Liver (tissue), 9 donors: Measurements from ENCODE around the gene COL11A2. TPM values are rescaled to one million over a fixed set of nuclear protein-coding genes. Genes with fewer than 3 reads are reported as not detected.

ENCODE experiments used
- DNase-seq: peaks from one replicate; pipeline ENCODE4 v3.0.0-alpha.2; 2017; ENCODE audit warnings: low spot score
- H3K27ac ChIP-seq, 2 donors: one replicate each; pipeline ENCODE4 v1.7.0; 2013; ENCODE audit warnings: inconsistent platforms in 2 of 2, low read length in 2 of 2, control low read depth in 1 of 2, low read depth in 1 of 2, mild to moderate bottlenecking in 1 of 2
- H3K27me3 ChIP-seq, 4 donors: one replicate each; pipeline versions ENCODE4 v1.6.1 to v1.7.0; 2013; ENCODE audit warnings: low read length in 3 of 4, inconsistent platforms in 1 of 4, mild to moderate bottlenecking in 1 of 4, moderate library complexity in 1 of 4; ENCODE audit not compliant: control insufficient read depth in 4 of 4, insufficient read depth in 4 of 4
- H3K36me3 ChIP-seq, 4 donors: one replicate each; pipeline versions ENCODE4 v1.6.1 to v1.7.0; 2013; ENCODE audit warnings: low read length in 3 of 4, mild to moderate bottlenecking in 3 of 4, low read depth in 1 of 4, moderate library complexity in 1 of 4; ENCODE audit not compliant: control insufficient read depth in 4 of 4, insufficient read depth in 3 of 4
- H3K4me1 ChIP-seq, 4 donors: one replicate each; pipeline versions ENCODE4 v1.6.1 to v1.7.0; 2013; ENCODE audit warnings: low read length in 3 of 4, mild to moderate bottlenecking in 3 of 4, moderate library complexity in 1 of 4; ENCODE audit not compliant: control insufficient read depth in 4 of 4, insufficient read depth in 4 of 4
- H3K4me3 ChIP-seq, 3 donors: one replicate each; pipeline versions ENCODE4 v1.6.1 to v1.7.0; 2013; ENCODE audit warnings: low read length in 3 of 3, control low read depth in 1 of 3, low read depth in 1 of 3, mild to moderate bottlenecking in 1 of 3
- H3K9ac ChIP-seq, 2 donors: one replicate each; pipeline ENCODE4 v1.7.0; 2013; ENCODE audit warnings: low read length in 2 of 2, mild to moderate bottlenecking in 2 of 2, moderate library complexity in 2 of 2, control low read depth in 1 of 2, low read depth in 1 of 2
- H3K9me3 ChIP-seq, 4 donors: one replicate each; pipeline versions ENCODE4 v1.6.1 to v1.7.0; 2013; ENCODE audit warnings: low read length in 3 of 4; ENCODE audit not compliant: control insufficient read depth in 4 of 4
- EGR1 ChIP-seq, 2 donors: IDR thresholded peaks; 2 replicates each; pipeline ENCODE4 v1.6.1; 2016 to 2018; ENCODE audit warnings: antibody characterized with exemption in 2 of 2, low read depth in 2 of 2
- FOXA1 ChIP-seq: IDR thresholded peaks from 2 replicates; pipeline ENCODE4 v1.6.1; 2016; ENCODE audit warnings: antibody characterized with exemption
- FOXA2 ChIP-seq: IDR thresholded peaks from 2 replicates; pipeline ENCODE4 v1.6.1; 2016; ENCODE audit warnings: antibody characterized with exemption
- GABPA ChIP-seq, 2 donors: IDR thresholded peaks in 1 of 2; conservative IDR thresholded peaks in 1 of 2; 2 replicates each; pipeline ENCODE4 v1.6.1; 2016; ENCODE audit warnings: antibody characterized with exemption in 2 of 2, mild to moderate bottlenecking in 1 of 2, moderate library complexity in 1 of 2
- HNF4A ChIP-seq, 2 donors: conservative IDR thresholded peaks; 2 replicates each; pipeline ENCODE4 v1.6.1; 2016; ENCODE audit warnings: antibody characterized with exemption in 2 of 2, mild to moderate bottlenecking in 2 of 2
- HNF4G ChIP-seq: IDR thresholded peaks from 2 replicates; pipeline ENCODE4 v1.6.1; 2016; ENCODE audit warnings: antibody characterized with exemption
- JUND ChIP-seq, 2 donors: IDR thresholded peaks; 2 replicates each; pipeline ENCODE4 v1.6.1; 2016; ENCODE audit warnings: antibody characterized with exemption in 2 of 2
- NR2F2 ChIP-seq: IDR thresholded peaks from 2 replicates; pipeline ENCODE4 v1.6.1; 2016; ENCODE audit warnings: antibody characterized with exemption
- RAD21 ChIP-seq, 2 donors: IDR thresholded peaks; 2 replicates each; pipeline ENCODE4 v1.6.1; 2016; ENCODE audit warnings: antibody characterized with exemption in 2 of 2, mild to moderate bottlenecking in 2 of 2
- RXRA ChIP-seq, 2 donors: IDR thresholded peaks; 2 replicates each; pipeline ENCODE4 v1.6.1; 2017 to 2018; ENCODE audit warnings: antibody characterized with exemption in 2 of 2, mild to moderate bottlenecking in 1 of 2
- SP1 ChIP-seq: IDR thresholded peaks from 2 replicates; pipeline ENCODE4 v1.6.1; 2018; ENCODE audit warnings: antibody characterized with exemption, mild to moderate bottlenecking
- TAF1 ChIP-seq: conservative IDR thresholded peaks from 2 replicates; pipeline ENCODE4 v1.6.1; 2016; ENCODE audit warnings: antibody characterized with exemption, mild to moderate bottlenecking
- YY1 ChIP-seq: IDR thresholded peaks from 2 replicates; pipeline ENCODE4 v1.6.1; 2016; ENCODE audit warnings: antibody characterized with exemption, mild to moderate bottlenecking
- WGBS: extraction: QIAGEN DNeasy Blood & Tissue Kit; methylation state at CpG from one replicate; pipeline ENCODE4 v1.1.7; 2013; 5-methylcytosine and 5-hydroxymethylcytosine counted together
- polyA plus RNA-seq, 2 donors: library from polyadenylated mRNA; stranded (reverse) in 1 of 2; unstranded in 1 of 2; fragments of 200-250 nt in 1 of 2; fragments of >200 nt in 1 of 2; fragmentation: Nextera tagmentation in 1 of 2; extraction: Ambion mirVana in 1 of 2; gene quantifications; one replicate each; pipeline versions ENCODE4 v1.2.1 to v1.2.3, GENCODE V29; 2013 to 2015
- total RNA-seq, 2 donors: library from RNA; depleted of rRNA; stranded (reverse); fragments of >200 nt; gene quantifications; one replicate each; pipeline ENCODE4 v1.2.3, GENCODE V29; 2014
- TF ChIP-seq, protein P1 (sequence below): IDR thresholded peaks from 2 replicates; pipeline ENCODE4 v1.6.1; 2016; ENCODE audit warnings: antibody characterized with exemption
- TF ChIP-seq, protein P2 (sequence below): fragments of 150-350 bp; IDR thresholded peaks from 2 replicates; pipeline ENCODE4 v1.5.1; 2017; ENCODE audit warnings: improper control_type of control experiment, low read depth, low read length; ENCODE audit not compliant: missing input control
- TF ChIP-seq, protein P3 (sequence below): IDR thresholded peaks from 2 replicates; pipeline ENCODE4 v1.6.1; 2016; ENCODE audit warnings: antibody characterized with exemption
- TF ChIP-seq, protein P4 (sequence below): IDR thresholded peaks from 2 replicates; pipeline ENCODE4 v1.6.1; 2016; ENCODE audit warnings: antibody characterized with exemption, mild to moderate bottlenecking
- TF ChIP-seq, protein P5 (sequence below): IDR thresholded peaks from 2 replicates; pipeline ENCODE4 v1.6.1; 2016; ENCODE audit warnings: antibody characterized with exemption
- donor health status: healthy.
- donor health status: healthy.
- donor health status: healthy.
- donor health status: healthy.
- donor health status: healthy.

Gene COL11A2
- total and polyA plus RNA-seq, 4 donors: 0.15 to 0.59 (median 0.27) TPM

DNA sequence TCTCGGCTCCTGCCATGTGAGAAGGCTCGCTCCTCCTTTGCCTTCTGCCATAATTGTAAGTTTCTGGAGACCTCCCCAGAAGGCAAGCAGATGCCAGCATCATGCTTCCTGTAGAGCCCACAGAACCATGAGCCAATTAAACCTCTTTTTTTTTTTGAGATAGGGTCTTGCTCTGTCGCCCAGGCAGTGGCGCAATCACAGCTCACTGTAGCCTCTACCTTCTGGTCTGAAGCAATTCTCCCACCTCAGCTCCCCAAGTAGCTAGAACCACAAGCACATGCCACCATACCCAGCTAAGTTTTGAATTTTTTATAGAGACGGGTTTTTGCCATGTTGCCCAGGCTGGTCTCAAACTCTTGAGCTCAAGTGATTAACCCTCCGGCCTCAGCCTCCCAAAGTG is 44.6 kb upstream of the COL11A2 start:
- TF ChIP-seq TAF1 (no peak), FOXA2 (no peak), NR2F2 (no peak), HNF4A (conservative IDR thresholded peaks at IDR 0.05) (no peak), FOXA1 (no peak), HNF4G (no peak)
- TF ChIP-seq, protein P1, sequence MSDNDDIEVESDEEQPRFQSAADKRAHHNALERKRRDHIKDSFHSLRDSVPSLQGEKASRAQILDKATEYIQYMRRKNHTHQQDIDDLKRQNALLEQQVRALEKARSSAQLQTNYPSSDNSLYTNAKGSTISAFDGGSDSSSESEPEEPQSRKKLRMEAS: no peak
- TF ChIP-seq, protein P2, sequence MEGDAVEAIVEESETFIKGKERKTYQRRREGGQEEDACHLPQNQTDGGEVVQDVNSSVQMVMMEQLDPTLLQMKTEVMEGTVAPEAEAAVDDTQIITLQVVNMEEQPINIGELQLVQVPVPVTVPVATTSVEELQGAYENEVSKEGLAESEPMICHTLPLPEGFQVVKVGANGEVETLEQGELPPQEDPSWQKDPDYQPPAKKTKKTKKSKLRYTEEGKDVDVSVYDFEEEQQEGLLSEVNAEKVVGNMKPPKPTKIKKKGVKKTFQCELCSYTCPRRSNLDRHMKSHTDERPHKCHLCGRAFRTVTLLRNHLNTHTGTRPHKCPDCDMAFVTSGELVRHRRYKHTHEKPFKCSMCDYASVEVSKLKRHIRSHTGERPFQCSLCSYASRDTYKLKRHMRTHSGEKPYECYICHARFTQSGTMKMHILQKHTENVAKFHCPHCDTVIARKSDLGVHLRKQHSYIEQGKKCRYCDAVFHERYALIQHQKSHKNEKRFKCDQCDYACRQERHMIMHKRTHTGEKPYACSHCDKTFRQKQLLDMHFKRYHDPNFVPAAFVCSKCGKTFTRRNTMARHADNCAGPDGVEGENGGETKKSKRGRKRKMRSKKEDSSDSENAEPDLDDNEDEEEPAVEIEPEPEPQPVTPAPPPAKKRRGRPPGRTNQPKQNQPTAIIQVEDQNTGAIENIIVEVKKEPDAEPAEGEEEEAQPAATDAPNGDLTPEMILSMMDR: no peak
- TF ChIP-seq, protein P3, sequence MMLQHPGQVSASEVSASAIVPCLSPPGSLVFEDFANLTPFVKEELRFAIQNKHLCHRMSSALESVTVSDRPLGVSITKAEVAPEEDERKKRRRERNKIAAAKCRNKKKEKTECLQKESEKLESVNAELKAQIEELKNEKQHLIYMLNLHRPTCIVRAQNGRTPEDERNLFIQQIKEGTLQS: no peak
- no peak for DNase-seq
- no peak overlapping the region for H3K27ac ChIP-seq
- H3K4me3 ChIP-seq: no peak overlapping the region
- H3K9ac ChIP-seq: no peak overlapping the region
- H3K27me3 ChIP-seq: peaks cover 0 to 2% (median 0%) of the 10 kb centered on the region in 4 donors
- WGBS: 94% methylated on average over 6 of the region's 6 CpGs
- H3K36me3 ChIP-seq: no peaks in the 10 kb centered on the region
- H3K4me1 ChIP-seq: no peaks in the 10 kb centered on the region
- H3K9me3 ChIP-seq: no peaks in the 10 kb centered on the region

DNA sequence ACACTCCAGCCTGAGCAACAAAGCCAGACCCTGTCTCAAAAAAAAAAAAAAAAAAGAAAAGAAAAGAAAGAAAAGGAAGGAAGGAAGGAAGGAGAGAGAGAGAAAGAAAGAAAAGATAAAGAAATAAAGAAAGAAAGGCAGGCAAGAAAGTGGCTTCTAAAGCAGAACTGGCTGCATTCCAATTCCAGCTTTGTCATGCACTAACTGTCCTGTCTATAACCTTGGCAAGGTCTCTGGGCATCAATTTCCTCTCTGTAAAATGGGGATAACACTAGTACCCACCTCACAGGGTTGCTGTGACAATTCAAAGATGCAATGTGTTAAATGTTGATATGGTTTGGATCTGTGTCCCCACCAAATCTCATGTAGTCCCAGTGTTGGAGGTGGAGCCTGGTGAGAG is 44.1 kb upstream of the COL11A2 start:
- DNase-seq: no peak
- Histone ChIP-seq H3K4me1 (no peaks in the 10 kb centered on the region), H3K27ac (no peak overlapping the region), H3K36me3 (no peaks in the 10 kb centered on the region), H3K9ac (no peak overlapping the region), H3K27me3 (peaks cover 0 to 2% (median 0%) of the 10 kb centered on the region in 4 donors), H3K9me3 (no peaks in the 10 kb centered on the region), H3K4me3 (no peak overlapping the region)
- no peak for TF ChIP-seq TAF1
- no peak for TF ChIP-seq RXRA (IDR thresholded peaks at IDR 0.05)
- TF ChIP-seq YY1: no peak
- TF ChIP-seq FOXA2: no peak
- no peak for TF ChIP-seq EGR1 (IDR thresholded peaks at IDR 0.05; ENCODE audit: low read depth in 2 of 2)
- no peak for TF ChIP-seq SP1
- no peak for TF ChIP-seq HNF4G
- TF ChIP-seq NR2F2: no peak
- TF ChIP-seq HNF4A (conservative IDR thresholded peaks at IDR 0.05): no peak
- TF ChIP-seq, protein P4, sequence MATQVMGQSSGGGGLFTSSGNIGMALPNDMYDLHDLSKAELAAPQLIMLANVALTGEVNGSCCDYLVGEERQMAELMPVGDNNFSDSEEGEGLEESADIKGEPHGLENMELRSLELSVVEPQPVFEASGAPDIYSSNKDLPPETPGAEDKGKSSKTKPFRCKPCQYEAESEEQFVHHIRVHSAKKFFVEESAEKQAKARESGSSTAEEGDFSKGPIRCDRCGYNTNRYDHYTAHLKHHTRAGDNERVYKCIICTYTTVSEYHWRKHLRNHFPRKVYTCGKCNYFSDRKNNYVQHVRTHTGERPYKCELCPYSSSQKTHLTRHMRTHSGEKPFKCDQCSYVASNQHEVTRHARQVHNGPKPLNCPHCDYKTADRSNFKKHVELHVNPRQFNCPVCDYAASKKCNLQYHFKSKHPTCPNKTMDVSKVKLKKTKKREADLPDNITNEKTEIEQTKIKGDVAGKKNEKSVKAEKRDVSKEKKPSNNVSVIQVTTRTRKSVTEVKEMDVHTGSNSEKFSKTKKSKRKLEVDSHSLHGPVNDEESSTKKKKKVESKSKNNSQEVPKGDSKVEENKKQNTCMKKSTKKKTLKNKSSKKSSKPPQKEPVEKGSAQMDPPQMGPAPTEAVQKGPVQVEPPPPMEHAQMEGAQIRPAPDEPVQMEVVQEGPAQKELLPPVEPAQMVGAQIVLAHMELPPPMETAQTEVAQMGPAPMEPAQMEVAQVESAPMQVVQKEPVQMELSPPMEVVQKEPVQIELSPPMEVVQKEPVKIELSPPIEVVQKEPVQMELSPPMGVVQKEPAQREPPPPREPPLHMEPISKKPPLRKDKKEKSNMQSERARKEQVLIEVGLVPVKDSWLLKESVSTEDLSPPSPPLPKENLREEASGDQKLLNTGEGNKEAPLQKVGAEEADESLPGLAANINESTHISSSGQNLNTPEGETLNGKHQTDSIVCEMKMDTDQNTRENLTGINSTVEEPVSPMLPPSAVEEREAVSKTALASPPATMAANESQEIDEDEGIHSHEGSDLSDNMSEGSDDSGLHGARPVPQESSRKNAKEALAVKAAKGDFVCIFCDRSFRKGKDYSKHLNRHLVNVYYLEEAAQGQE: no peak
- no peak for TF ChIP-seq JUND (IDR thresholded peaks at IDR 0.05)
- no peak for TF ChIP-seq RAD21 (IDR thresholded peaks at IDR 0.05)
- no peak for TF ChIP-seq GABPA (IDR thresholded peaks at IDR 0.05 in 1 of 2, conservative IDR thresholded peaks at IDR 0.05 in 1 of 2)
- TF ChIP-seq, protein P3: no peak
- TF ChIP-seq, protein P2: no peak
- TF ChIP-seq, protein P1: no peak
- TF ChIP-seq, protein P5, sequence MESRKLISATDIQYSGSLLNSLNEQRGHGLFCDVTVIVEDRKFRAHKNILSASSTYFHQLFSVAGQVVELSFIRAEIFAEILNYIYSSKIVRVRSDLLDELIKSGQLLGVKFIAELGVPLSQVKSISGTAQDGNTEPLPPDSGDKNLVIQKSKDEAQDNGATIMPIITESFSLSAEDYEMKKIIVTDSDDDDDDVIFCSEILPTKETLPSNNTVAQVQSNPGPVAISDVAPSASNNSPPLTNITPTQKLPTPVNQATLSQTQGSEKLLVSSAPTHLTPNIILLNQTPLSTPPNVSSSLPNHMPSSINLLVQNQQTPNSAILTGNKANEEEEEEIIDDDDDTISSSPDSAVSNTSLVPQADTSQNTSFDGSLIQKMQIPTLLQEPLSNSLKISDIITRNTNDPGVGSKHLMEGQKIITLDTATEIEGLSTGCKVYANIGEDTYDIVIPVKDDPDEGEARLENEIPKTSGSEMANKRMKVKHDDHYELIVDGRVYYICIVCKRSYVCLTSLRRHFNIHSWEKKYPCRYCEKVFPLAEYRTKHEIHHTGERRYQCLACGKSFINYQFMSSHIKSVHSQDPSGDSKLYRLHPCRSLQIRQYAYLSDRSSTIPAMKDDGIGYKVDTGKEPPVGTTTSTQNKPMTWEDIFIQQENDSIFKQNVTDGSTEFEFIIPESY: no peak
- TF ChIP-seq FOXA1: no peak
